Adrenal gland (tissue), 12 donors: Measurements from ENCODE around the gene STK39. TPM values are rescaled to one million over a fixed set of nuclear protein-coding genes. Genes with fewer than 3 reads are reported as not detected.
"Not testable (repeated sequence)": the region's sequence is repeated elsewhere in the genome, so short reads cannot be mapped to it uniquely, and the experiment has no call there.

Experiments
- DNase-seq, 7 donors: peaks; one replicate each; pipeline ENCODE4 v3.0.0-alpha.2; 2019 to 2020
- H3K27ac ChIP-seq, 5 donors: fragments of 200-600 bp; sonication (generic) in 4 of 5; 1 replicate in 3 of 5; 2 replicates in 2 of 5; pipeline versions ENCODE4 v1.5.1 to v1.8.0; 2016 to 2020; ENCODE audit warnings: mild to moderate bottlenecking in 1 of 5
- H3K27me3 ChIP-seq: fragments of 200-600 bp; 2 replicates; pipeline ENCODE4 v1.8.0; 2021
- H3K36me3 ChIP-seq, 2 donors: fragments of 200-600 bp; replicated peaks in 1 of 2; 1 replicate in 1 of 2; 2 replicates in 1 of 2; pipeline versions ENCODE4 v1.5.1 to v1.8.0; 2018 to 2022
- H3K4me1 ChIP-seq, 2 donors: fragments of 200-600 bp; replicated peaks in 1 of 2; 1 replicate in 1 of 2; 2 replicates in 1 of 2; pipeline versions ENCODE4 v1.5.1 to v1.8.0; 2018 to 2021
- H3K4me3 ChIP-seq, 4 donors: fragments of 200-600 bp; sonication (generic) in 3 of 4; one replicate each; pipeline ENCODE4 v1.5.1; 2016 to 2018
- H3K9me3 ChIP-seq, 3 donors: fragments of 200-600 bp; sonication (generic) in 1 of 3; replicated peaks in 1 of 3; 1 replicate in 2 of 3; 2 replicates in 1 of 3; pipeline versions ENCODE4 v1.5.1 to v1.8.0; 2016 to 2021
- POLR2A ChIP-seq, 2 donors: fragments of 450-650 bp; IDR thresholded peaks; one replicate each; pipeline ENCODE4 v1.6.1; 2017; ENCODE audit warnings: antibody characterized with exemption in 2 of 2, mild to moderate bottlenecking in 2 of 2, moderate library complexity in 1 of 2
- WGBS, 4 donors: extraction: QIAGEN DNeasy Blood & Tissue Kit in 2 of 4; methylation state at CpG; one replicate each; pipeline versions ENCODE4 v1.1.5 to v1.1.7; 2013 to 2017; 5-methylcytosine and 5-hydroxymethylcytosine counted together
- intact Hi-C, 2 donors: fragments of 100-400 bp; cut with DNase I; formaldehyde crosslinking; loops; one replicate each; pipeline versions ENCODE4 v1.14.1 to v1.15.0; 2022 to 2023
- polyA plus RNA-seq, 3 donors: library from polyadenylated mRNA; stranded (reverse); fragments of 200-250 nt in 2 of 3; fragments of 350-450 nt in 1 of 3; fragmentation: Illumina TruSeq in 1 of 3; extraction: RNeasy Lipid Tissue Mini Kit (QIAGEN cat#74804) in 1 of 3; gene quantifications; one replicate each; pipeline ENCODE4 v1.2.3, GENCODE V29; 2013 to 2014
- total RNA-seq, 9 donors: library from RNA; depleted of rRNA in 4 of 9; stranded (reverse); fragments of >200 nt in 4 of 9; fragments of 120-200 nt in 1 of 9; fragmentation: NEBNext Ultra II Directional in 1 of 9; extraction: Animal tissue kit (Norgen Biotek cat#: 25700) in 1 of 9; gene quantifications; one replicate each; pipeline versions ENCODE4 v1.1.0 to v1.2.4, GENCODE V29; 2013 to 2023
- TF ChIP-seq, protein P1 (sequence below), 6 experiments: fragments of 450-650 bp in 4 of 6; fragments of 200-600 bp in 2 of 6; sonication (generic) in 1 of 6; IDR thresholded peaks; 1 replicate in 5 of 6; 2 replicates in 1 of 6; pipeline versions ENCODE4 v1.5.1 to v1.8.0; 2016 to 2021; ENCODE audit warnings: antibody characterized with exemption in 6 of 6, mild to moderate bottlenecking in 2 of 6, moderate library complexity in 1 of 6
- donor health status: healthy with polysubstance abuse.
- donor health status: Bipolar disorder and iron deficiency.
- donor health status: DM: yes; HTN: yes; CAD: no.
- donor health status: DM: no; HTN: no; CAD: no.
- donor health status: DM: no; HTN: no; CAD: no.
- donor health status: DM: yes; HTN: yes; CAD: no.

The STK39 gene
- total and polyA plus RNA-seq, 12 donors = 2.4 to 11.1 (median 5.8) TPM

- Histone ChIP-seq H3K9me3 (no peaks in the 10 kb centered on the region), H3K4me3 (no peak overlapping the region), H3K27ac (no peak overlapping the region), H3K4me1 (no peaks in the 10 kb centered on the region), H3K27me3 (no peaks in the 10 kb centered on the region), H3K36me3 (no peaks in the 10 kb centered on the region)
- TF ChIP-seq, protein P1, sequence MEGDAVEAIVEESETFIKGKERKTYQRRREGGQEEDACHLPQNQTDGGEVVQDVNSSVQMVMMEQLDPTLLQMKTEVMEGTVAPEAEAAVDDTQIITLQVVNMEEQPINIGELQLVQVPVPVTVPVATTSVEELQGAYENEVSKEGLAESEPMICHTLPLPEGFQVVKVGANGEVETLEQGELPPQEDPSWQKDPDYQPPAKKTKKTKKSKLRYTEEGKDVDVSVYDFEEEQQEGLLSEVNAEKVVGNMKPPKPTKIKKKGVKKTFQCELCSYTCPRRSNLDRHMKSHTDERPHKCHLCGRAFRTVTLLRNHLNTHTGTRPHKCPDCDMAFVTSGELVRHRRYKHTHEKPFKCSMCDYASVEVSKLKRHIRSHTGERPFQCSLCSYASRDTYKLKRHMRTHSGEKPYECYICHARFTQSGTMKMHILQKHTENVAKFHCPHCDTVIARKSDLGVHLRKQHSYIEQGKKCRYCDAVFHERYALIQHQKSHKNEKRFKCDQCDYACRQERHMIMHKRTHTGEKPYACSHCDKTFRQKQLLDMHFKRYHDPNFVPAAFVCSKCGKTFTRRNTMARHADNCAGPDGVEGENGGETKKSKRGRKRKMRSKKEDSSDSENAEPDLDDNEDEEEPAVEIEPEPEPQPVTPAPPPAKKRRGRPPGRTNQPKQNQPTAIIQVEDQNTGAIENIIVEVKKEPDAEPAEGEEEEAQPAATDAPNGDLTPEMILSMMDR (IDR thresholded peaks at IDR 0.05) = no peak
- no peak for TF ChIP-seq POLR2A (IDR thresholded peaks at IDR 0.05)
- no peak for DNase-seq
- 71 to 77% (median 75%) methylated on average over 3 of the region's 3 CpGs for WGBS, 4 donors
- intact Hi-C loops = no loop called here
Observed at GRCh38 chr2:168047091-168047690, 200.2 kb downstream of the STK39 start.

DNA sequence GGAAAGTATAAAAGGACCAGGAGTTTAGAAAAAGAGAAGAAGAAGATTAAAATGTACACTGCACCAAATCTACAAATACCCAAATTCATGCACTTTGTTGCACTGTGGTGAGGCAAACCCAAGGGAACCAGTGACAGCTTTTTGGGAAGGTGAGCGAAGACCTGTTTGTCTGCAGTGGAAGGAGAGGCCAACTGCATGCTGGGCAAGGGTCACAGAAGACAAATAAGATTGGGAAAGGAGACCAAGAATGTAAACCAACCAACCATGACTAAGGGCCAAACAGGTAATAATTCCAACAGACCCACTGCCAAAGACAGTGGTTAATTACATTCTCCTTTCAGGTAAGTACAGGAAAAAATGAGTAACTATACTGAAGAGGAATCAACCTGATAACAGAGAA, 202.8 kb downstream of the STK39 start:
- 92 to 100% (median 100%) methylated on average over 1 of the region's 1 CpG for WGBS, 4 donors
- DNase-seq = no peak
- Histone ChIP-seq H3K9me3 (no peaks in the 10 kb centered on the region), H3K4me3 (no peak overlapping the region), H3K27ac (no peak overlapping the region), H3K4me1 (no peaks in the 10 kb centered on the region), H3K27me3 (no peaks in the 10 kb centered on the region), H3K36me3 (no peaks in the 10 kb centered on the region)
- no peak for TF ChIP-seq POLR2A (IDR thresholded peaks at IDR 0.05)
- TF ChIP-seq, protein P1 (IDR thresholded peaks at IDR 0.05) = no peak
- intact Hi-C loops = no loop called here

- Histone ChIP-seq H3K27me3 (no peaks in the 10 kb centered on the region), H3K27ac (no peak overlapping the region), H3K4me3 (no peak overlapping the region), H3K4me1 (no peaks in the 10 kb centered on the region), H3K36me3 (no peaks in the 10 kb centered on the region), H3K9me3 (no peaks in the 10 kb centered on the region)
- intact Hi-C loops = no loop called here
- no peak for DNase-seq
- TF ChIP-seq, protein P1 (IDR thresholded peaks at IDR 0.05) = no peak
- no peak for TF ChIP-seq POLR2A (IDR thresholded peaks at IDR 0.05)
- 63 to 76% (median 67%) methylated on average over 2 of the region's 2 CpGs for WGBS, 4 donors
Observed at GRCh38 chr2:168044176-168044575, 203.2 kb downstream of the STK39 start.

- H3K4me3 ChIP-seq, H3K9me3 ChIP-seq, H3K4me1 ChIP-seq, DNase-seq, H3K27ac ChIP-seq, intact Hi-C loops, H3K36me3 ChIP-seq, H3K27me3 ChIP-seq: not testable (repeated sequence)
- WGBS, 4 donors = 86 to 89% (median 88%) methylated on average over 5 of the region's 5 CpGs
Observed at GRCh38 chr2:168042127-168042824, 205.1 kb downstream of the STK39 start.

- Histone ChIP-seq H3K27ac (no peak overlapping the region), H3K36me3 (no peaks in the 10 kb centered on the region), H3K27me3 (no peaks in the 10 kb centered on the region), H3K4me3 (no peak overlapping the region), H3K9me3 (no peaks in the 10 kb centered on the region), H3K4me1 (no peaks in the 10 kb centered on the region)
- intact Hi-C loops = no loop called here
- WGBS, 4 donors = 66 to 82% (median 80%) methylated on average over 3 of the region's 3 CpGs
- no peak for TF ChIP-seq POLR2A (IDR thresholded peaks at IDR 0.05)
- TF ChIP-seq, protein P1 (IDR thresholded peaks at IDR 0.05) = no peak
- DNase-seq = no peak
Observed at GRCh38 chr2:168039881-168040280, 207.5 kb downstream of the STK39 start.
